ENCODE measurements around the gene DRAXIN.

DNA sequence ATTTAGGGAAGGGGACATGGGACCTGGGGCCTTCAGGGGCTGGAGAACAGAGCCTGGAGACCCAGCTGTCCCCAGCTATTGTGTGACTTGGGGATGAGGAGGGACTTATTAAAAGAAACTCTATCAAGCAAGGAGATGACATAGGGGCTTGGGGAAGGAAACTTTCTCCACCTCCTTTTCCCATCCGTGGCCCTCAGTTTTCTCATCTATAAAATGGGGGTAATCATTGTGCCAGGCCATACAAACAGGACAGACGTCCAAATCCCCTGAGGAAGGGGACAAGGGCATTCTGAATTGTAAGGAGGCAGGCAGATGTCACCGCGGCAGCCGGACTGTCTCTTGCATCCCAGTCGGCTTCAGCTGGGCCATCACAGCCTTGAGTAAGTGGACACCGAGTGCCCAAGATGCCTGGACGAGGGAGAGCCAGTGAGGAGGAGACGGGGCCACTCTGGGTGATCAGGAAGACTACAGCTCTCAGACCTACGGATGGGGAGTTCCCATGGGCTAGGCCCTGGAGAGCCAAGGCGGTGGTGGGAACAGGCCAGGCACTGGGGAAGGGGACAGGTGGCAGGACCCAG lies 39.2 kb upstream of the DRAXIN start:
- TF ChIP-seq, protein P1, sequence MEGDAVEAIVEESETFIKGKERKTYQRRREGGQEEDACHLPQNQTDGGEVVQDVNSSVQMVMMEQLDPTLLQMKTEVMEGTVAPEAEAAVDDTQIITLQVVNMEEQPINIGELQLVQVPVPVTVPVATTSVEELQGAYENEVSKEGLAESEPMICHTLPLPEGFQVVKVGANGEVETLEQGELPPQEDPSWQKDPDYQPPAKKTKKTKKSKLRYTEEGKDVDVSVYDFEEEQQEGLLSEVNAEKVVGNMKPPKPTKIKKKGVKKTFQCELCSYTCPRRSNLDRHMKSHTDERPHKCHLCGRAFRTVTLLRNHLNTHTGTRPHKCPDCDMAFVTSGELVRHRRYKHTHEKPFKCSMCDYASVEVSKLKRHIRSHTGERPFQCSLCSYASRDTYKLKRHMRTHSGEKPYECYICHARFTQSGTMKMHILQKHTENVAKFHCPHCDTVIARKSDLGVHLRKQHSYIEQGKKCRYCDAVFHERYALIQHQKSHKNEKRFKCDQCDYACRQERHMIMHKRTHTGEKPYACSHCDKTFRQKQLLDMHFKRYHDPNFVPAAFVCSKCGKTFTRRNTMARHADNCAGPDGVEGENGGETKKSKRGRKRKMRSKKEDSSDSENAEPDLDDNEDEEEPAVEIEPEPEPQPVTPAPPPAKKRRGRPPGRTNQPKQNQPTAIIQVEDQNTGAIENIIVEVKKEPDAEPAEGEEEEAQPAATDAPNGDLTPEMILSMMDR (IDR thresholded peaks at IDR 0.05; ENCODE audit: low read length) = no peak
- no peak for TF ChIP-seq EZH2 (IDR thresholded peaks at IDR 0.05; ENCODE audit: borderline replicate concordance, low read length)
